Airway epithelial cell (primary cell): Measurements from ENCODE around the gene MFAP5. TPM values are rescaled to one million over a fixed set of nuclear protein-coding genes. Genes with fewer than 3 reads are reported as not detected.

ENCODE experiments used
- total RNA-seq: library from RNA; depleted of rRNA; stranded (reverse); fragments of >200 nt; gene quantifications from 2 replicates; pipeline ENCODE4 v1.2.3, GENCODE V29; 2015

MFAP5 gene, protein sequence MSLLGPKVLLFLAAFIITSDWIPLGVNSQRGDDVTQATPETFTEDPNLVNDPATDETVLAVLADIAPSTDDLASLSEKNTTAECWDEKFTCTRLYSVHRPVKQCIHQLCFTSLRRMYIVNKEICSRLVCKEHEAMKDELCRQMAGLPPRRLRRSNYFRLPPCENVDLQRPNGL
- total RNA-seq: 13.8 and 15.3 TPM in 2 replicates

DNA sequence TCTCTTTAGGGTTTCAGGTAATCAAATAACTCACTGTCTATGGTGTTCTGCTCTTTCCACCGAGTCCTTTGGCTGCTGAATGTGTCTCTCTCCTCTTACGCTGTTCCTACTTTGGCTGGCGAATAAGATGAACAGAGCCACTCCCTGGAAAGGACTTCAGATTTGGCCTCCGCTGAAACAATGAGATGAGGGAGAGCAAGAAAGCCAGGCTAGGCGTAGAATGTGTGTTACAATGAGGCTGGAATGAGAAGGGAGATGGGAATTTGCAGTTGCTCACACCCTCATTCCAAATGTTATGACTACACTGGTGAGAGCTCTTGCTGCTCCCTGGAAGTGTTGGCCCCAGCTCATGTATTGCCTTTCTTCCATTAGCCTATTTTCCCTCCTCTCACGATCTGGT lies at the start of gene MFAP5:
Gene MFAP5, minus strand, starts transcription at position 234 of the 400 bp plus-strand sequence. CDS start 722 bp downstream, outside the sequence.

DNA sequence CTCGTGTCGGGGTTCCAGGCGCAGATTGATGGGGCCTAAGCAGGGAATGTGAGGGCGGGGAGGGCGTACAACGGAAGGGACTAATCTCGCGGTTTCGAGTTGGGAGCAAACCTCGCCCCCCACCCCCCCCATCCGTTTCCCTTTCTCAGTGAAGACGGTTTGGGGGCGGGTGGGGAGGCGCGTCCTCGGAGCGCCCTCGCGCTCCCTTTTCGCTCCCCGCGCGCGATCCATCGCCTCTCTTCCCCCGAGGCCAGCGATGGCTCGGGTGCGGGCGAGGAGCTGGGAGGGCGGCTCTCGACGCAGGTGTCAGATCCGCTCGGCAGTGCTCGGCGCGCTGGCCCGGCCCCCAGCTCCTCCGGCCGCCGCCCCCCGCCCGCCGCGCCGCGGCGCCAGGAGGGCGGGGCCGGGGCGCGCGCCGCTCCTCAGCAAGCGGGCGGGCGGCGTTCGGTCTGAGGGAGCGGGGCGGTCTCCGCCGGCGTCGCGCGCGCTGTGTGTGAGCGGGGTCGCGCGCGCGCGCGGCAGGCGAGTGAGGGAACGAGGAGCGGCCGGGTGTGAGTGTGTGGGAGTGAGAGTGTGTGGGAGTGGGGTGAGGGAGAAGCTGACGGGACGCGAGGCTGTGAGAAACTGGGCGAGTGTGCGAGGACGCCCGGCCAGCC lies 35.0 kb upstream of the MFAP5 start, which contains the start of gene RIMKLB:
Gene RIMKLB, plus strand, starts transcription at position 516 of the 656 bp plus-strand sequence. CDS start 15,876 bp downstream, outside the sequence.

DNA sequence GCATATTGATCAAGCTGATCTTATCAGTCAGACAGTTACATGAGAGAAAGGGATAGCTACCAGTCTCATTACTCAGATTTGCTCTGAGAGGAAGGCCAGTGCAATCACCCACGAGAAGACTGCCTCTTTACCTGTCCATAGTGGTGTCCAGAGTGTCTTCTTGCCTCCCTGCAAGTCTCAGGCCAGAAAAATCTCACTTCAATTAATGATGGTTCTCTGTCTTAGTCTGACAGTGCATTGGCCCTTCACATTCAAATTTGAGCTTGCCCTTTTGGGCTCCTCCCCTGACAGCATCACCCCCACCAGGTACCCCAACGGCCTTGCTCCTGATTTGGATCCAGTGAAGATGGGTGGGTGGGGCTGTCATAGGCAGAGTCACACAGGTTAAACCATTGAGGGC lies 50.0 kb downstream of the MFAP5 start, which contains the start of gene AICDA:
Gene AICDA, minus strand, starts transcription at position 231 of the 400 bp plus-strand sequence. Its CDS starts 92 bp downstream, at position 139.

Other genes with a start within 250 kb of the MFAP5 start
- not detected in 2 replicates for gene CLEC6A, start 206.9 kb downstream of the MFAP5 start, total RNA-seq
- gene CLEC4D, start 149.3 kb downstream of the MFAP5 start, total RNA-seq: not detected in 2 replicates
- not detected in 2 replicates for gene CLEC4E, start 121.9 kb downstream of the MFAP5 start, total RNA-seq
- not detected in 2 replicates for gene AICDA, start 50.0 kb downstream of the MFAP5 start, total RNA-seq
- gene RIMKLB, start 35.2 kb upstream of the MFAP5 start, total RNA-seq: 22.3 and 24.7 TPM in 2 replicates
- 93.6 and 137 TPM in 2 replicates for gene A2ML1, start 159.8 kb upstream of the MFAP5 start, total RNA-seq